Hypothalamus (tissue), 51 donors: Measurements from ENCODE around the gene IQCK.

ENCODE experiments used
- DNase-seq, 51 donors: peaks; one replicate each; lab custom pipeline; 2025; lab: John Stamatoyannopoulos, UW

IQCK gene

DNA sequence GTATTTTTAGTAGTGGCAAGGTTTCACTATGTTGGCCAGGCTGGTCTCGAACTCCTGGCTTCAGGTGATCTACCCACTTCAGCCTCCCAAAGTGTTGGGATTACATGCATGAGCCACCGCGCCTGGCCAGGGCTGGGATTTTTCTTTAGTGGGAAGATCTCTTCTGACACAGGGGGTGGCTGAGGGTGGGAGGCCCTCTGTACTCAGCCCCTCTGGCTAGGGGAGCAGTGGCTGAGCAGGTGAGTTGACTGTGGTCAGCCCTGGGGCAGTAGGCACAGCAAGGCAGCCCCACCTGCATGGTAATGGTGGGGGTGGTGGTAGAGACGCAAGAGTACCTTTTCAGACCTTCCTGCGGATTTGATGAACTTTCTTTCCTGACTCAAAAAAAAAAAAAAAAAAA is 178.9 kb downstream of the IQCK start:
- no peak for DNase-seq

DNA sequence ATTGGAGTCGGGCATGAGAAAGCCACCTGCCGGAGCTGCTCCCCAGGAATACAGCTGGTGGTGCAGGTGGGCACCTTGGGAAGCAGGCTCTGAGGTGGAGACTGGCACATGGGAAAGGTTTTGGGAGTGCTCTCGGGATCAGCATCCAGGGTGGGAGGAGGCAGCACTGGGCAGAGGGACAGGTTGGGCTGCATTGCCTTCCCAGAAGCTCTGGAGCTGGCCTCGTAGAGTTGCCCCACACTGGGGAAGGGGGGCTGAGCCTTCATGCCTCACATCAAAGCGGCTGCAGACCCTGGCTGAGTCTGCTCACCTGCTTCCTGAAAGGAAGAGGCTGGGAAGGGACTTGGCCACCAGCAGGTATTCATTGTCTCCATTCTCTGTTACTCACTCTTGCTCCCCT is 180.1 kb downstream of the IQCK start:
- DNase-seq = no peak

DNA sequence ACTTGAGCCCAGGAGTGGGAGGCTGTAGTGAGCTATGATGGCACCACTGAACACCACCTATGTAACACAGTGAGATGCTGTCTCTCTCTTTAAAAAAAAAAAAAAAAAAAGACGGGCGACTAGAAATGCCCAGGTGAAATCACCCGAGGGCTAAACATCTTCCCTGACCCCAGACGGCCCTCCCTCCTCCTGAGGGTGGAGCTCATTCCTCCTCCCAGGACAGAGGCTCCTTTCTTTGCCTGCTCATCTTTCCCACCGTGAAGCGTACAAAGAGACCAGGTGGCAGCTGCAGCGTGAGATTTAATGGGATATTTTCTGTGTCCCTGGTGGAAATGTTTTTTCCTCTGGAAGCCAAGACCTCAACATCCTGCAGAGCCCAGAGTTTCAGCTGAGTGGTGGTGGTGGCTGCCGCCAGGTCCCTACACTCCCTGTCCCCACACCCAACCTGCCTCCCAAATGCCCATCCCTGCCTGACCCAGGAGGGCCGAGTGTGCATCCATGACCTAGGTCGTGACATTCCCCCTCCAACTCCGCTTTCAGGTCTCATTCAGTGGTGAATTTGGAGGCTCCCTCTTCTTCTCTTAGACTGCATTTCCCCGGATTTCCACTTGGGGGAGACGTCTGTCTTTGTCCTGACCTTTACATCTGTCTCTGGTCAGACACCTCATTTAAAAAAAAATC is 181.0 kb downstream of the IQCK start:
- peak in 13 of 51 donors; percentile 8 to 42 (median 16) for DNase-seq

DNA sequence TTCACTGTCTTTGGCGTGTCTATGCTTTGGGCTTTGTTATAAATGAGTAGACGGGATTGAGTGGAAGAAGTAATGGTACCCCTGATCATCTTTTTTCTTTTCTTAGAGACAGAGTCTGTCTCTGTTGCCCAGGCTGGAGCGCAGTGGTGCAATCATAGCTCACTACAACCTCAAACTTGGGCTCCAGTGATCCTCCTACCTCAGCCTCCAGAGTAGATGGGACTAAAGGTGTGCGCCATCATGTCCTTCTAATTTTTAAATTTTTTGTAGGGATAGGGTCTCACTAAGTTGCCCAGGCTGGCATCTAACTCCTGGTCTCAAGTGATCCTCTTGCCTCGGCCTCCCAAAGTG is 181.5 kb downstream of the IQCK start:
- no peak for DNase-seq

DNA sequence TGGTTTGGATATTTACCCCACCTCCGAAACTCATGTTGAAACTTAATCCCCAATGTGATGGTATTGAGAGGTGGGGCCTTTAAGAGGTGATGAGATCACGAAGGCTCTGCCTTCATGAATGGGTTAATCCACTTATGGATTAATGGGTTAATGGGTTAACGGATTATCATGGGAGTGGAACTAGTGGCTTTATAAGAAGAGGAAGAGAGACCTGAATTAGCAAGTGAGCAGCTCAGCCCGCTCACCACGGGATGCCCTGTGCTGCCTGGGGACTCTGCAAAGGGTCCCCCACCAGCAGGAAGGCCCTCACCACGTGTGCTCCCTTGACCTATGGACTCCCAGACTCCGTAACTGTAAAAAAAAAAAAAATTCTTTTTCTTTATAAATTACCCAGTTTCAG is 183.1 kb downstream of the IQCK start:
- DNase-seq = no peak

DNA sequence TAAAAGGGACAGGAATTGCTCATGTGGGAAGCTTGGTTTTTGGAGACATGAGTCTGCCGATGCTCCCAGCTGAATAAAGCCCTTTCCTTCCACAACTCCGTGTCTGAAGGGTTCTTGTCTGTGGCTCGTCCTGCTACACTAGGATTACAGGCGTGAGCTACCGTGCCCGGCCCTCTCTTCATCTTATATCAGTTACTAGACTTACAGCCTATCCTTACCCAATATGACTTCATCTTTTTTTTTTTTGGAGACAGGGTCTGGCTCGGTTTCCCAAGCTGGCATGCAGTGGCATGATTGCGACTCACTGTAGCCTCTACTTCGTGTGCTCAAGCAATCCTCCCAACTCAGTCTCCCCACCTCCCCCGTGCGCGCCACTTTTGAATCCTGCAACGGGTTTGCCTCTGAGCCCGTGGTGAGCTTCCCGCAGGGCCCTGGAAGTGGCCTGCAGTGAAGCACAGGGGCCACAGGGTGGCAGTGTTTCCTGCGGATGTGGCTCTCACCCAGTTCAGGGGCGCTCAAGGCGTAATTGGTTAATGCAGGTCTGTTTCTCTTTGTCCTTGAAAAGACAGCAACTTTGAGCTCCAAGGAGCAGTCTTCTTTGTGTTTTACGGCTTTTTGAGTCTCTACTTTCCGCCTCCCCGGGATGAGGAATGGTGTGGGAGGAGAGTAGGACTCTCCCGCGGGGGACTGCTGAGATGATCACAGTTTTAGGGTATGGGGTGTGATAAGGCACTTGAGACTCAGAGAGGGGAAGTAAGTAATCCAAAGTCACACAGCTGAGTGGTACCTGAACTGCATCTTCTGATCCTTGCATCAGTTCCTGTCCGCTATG is 189.3 kb downstream of the IQCK start:
- DNase-seq = peak in 47 of 51 donors; percentile 3 to 75 (median 30)
